Esophagus muscularis mucosa (tissue), 4 donors: ENCODE results near the gene XAF1. TPM values are rescaled to one million over a fixed set of nuclear protein-coding genes. Genes with fewer than 3 reads are reported as not detected.

Experiments
- DNase-seq: peaks from one replicate; pipeline ENCODE4 v3.0.0-alpha.2; 2017; ENCODE audit errors: extremely low spot score
- H3K27ac ChIP-seq, 4 donors: fragments of 200-600 bp; sonication (generic); replicated peaks in 1 of 4; 1 replicate in 3 of 4; 2 replicates in 1 of 4; pipeline ENCODE4 v1.5.1; 2016 to 2019; ENCODE audit warnings: mild to moderate bottlenecking in 1 of 4
- H3K27me3 ChIP-seq, 4 donors: fragments of 200-600 bp; sonication (generic); one replicate each; pipeline versions ENCODE4 v1.5.1 to v1.6.0; 2016 to 2019
- H3K36me3 ChIP-seq, 4 donors: fragments of 200-600 bp; sonication (generic); one replicate each; pipeline ENCODE4 v1.5.1; 2016 to 2019
- H3K4me1 ChIP-seq, 4 donors: fragments of 200-600 bp; sonication (generic); one replicate each; pipeline ENCODE4 v1.5.1; 2016 to 2019
- H3K4me3 ChIP-seq, 4 donors: fragments of 200-600 bp; sonication (generic); 1 replicate in 2 of 4; 2 replicates in 2 of 4; pipeline ENCODE4 v1.5.1; 2016 to 2019; ENCODE audit warnings: mild to moderate bottlenecking in 4 of 4, moderate library complexity in 1 of 4
- H3K9me3 ChIP-seq, 4 donors: fragments of 200-600 bp; sonication (generic); 1 replicate in 3 of 4; 2 replicates in 1 of 4; pipeline ENCODE4 v1.5.1; 2016 to 2019
- CTCF ChIP-seq, 3 experiments: fragments of 200-600 bp in 2 of 3; fragments of 450-650 bp in 1 of 3; sonication (generic) in 2 of 3; IDR thresholded peaks; one replicate each; pipeline ENCODE4 v1.5.1; 2017 to 2019; ENCODE audit warnings: antibody characterized with exemption in 3 of 3, mild to moderate bottlenecking in 2 of 3, moderate library complexity in 1 of 3
- EP300 ChIP-seq: sonication (generic); formaldehyde crosslinking; IDR thresholded peaks from one replicate; pipeline ENCODE4 v1.6.1; 2017; ENCODE audit warnings: antibody characterized with exemption
- POLR2A ChIP-seq: fragments of 450-650 bp; IDR thresholded peaks from one replicate; pipeline ENCODE4 v1.6.1; 2017; ENCODE audit warnings: antibody characterized with exemption, moderate library complexity, mild to moderate bottlenecking, low read depth
- POLR2AphosphoS5 ChIP-seq, 2 donors: sonication (generic); formaldehyde crosslinking; IDR thresholded peaks; one replicate each; pipeline ENCODE4 v1.6.1; 2017; ENCODE audit warnings: antibody characterized with exemption in 2 of 2
- WGBS: methylation state at CpG from one replicate; pipeline ENCODE4 v1.1.5; 2018; 5-methylcytosine and 5-hydroxymethylcytosine counted together
- intact Hi-C: fragments of 100-400 bp; cut with DNase I; formaldehyde crosslinking; loops from one replicate; pipeline ENCODE4 v1.15.1; 2023
- total RNA-seq, 4 donors: library from RNA; depleted of rRNA; stranded (reverse); fragments of >200 nt; gene quantifications; one replicate each; pipeline versions ENCODE4 v1.1.0 to v1.2.1, GENCODE V29; 2016

Gene XAF1
- total RNA-seq, 4 donors from 2014 or later: 11.1 to 35.3 (median 15.9) TPM

GRCh38 chr17:6711081-6711674, 44.7 kb upstream of the XAF1 start:
- H3K27ac ChIP-seq: no peak overlapping the region
- H3K4me1 ChIP-seq: peaks cover 12 to 19% (median 15%) of the 10 kb centered on the region in 4 donors
- WGBS: 62% methylated on average over 6 of the region's 7 CpGs
- intact Hi-C loops: no loop called here
- no peak for DNase-seq
- peaks cover 0 to 17% (median 12%) of the 10 kb centered on the region in 4 donors for H3K9me3 ChIP-seq
- no peaks in the 10 kb centered on the region for H3K36me3 ChIP-seq
- H3K27me3 ChIP-seq: peaks cover 0 to 93% (median 24%) of the 10 kb centered on the region in 4 donors
- no peak overlapping the region for H3K4me3 ChIP-seq
- TF ChIP-seq EP300: no peak
- TF ChIP-seq POLR2AphosphoS5 (IDR thresholded peaks at IDR 0.05): no peak
- no peak for TF ChIP-seq CTCF (IDR thresholded peaks at IDR 0.05)
- TF ChIP-seq POLR2A: no peak

- no peak for DNase-seq
- WGBS: 34% methylated on average over 2 of the region's 2 CpGs
- H3K4me3 ChIP-seq: no peak overlapping the region
- H3K36me3 ChIP-seq: no peaks in the 10 kb centered on the region
- peaks cover 12 to 19% (median 15%) of the 10 kb centered on the region in 4 donors for H3K4me1 ChIP-seq
- peaks cover 0 to 88% (median 24%) of the 10 kb centered on the region in 4 donors for H3K27me3 ChIP-seq
- TF ChIP-seq POLR2AphosphoS5 (IDR thresholded peaks at IDR 0.05): no peak
- no peak for TF ChIP-seq CTCF (IDR thresholded peaks at IDR 0.05)
- no peak for TF ChIP-seq POLR2A
- TF ChIP-seq EP300: no peak
- peaks cover 0 to 18% (median 12%) of the 10 kb centered on the region in 4 donors for H3K9me3 ChIP-seq
- intact Hi-C loops: no loop called here
- H3K27ac ChIP-seq: no peak overlapping the region
Observed at GRCh38 chr17:6711681-6712057, 44.2 kb upstream of the XAF1 start.

- intact Hi-C loops: no loop called here
- TF ChIP-seq CTCF (IDR thresholded peaks at IDR 0.05) (no peak), POLR2A (no peak), POLR2AphosphoS5 (IDR thresholded peaks at IDR 0.05) (no peak), EP300 (no peak)
Observed at GRCh38 chr17:6712058-6712853, 43.6 kb upstream of the XAF1 start.

GRCh38 chr17:6712854-6713129, 43.1 kb upstream of the XAF1 start:
- peaks cover 0 to 83% (median 24%) of the 10 kb centered on the region in 4 donors for H3K27me3 ChIP-seq
- no peak overlapping the region for H3K27ac ChIP-seq
- peaks cover 12 to 19% (median 15%) of the 10 kb centered on the region in 4 donors for H3K4me1 ChIP-seq
- H3K36me3 ChIP-seq: no peaks in the 10 kb centered on the region
- DNase-seq: no peak
- intact Hi-C loops: no loop called here
- TF ChIP-seq POLR2AphosphoS5 (IDR thresholded peaks at IDR 0.05): no peak
- H3K4me3 ChIP-seq: peak overlapping the region; percentile 35 to 44 (median 37)
- peaks cover 0 to 18% (median 12%) of the 10 kb centered on the region in 4 donors for H3K9me3 ChIP-seq
- 40% methylated on average over 4 of the region's 14 CpGs for WGBS

More at GRCh38 chr17:6712058-6712853, 43.6 kb upstream of the XAF1 start:
- no peak overlapping the region for H3K4me3 ChIP-seq
- peaks cover 0 to 83% (median 24%) of the 10 kb centered on the region in 4 donors for H3K27me3 ChIP-seq
- peaks cover 0 to 18% (median 12%) of the 10 kb centered on the region in 4 donors for H3K9me3 ChIP-seq
- peaks cover 12 to 19% (median 15%) of the 10 kb centered on the region in 4 donors for H3K4me1 ChIP-seq
- no peak for DNase-seq
- no peaks in the 10 kb centered on the region for H3K36me3 ChIP-seq
- 31% methylated on average over 11 of the region's 11 CpGs for WGBS
- no peak overlapping the region for H3K27ac ChIP-seq

GRCh38 chr17:6713130-6713917, 42.5 kb upstream of the XAF1 start, which contains the start of gene SLC13A5:
Gene SLC13A5, minus strand, starts transcription at chr17:6713369. Its CDS starts 36 bp downstream, at chr17:6713333.
- TF ChIP-seq POLR2A (no peak), CTCF (IDR thresholded peaks at IDR 0.05) (peak in 1 of 3 experiments; percentile 22)
- intact Hi-C loops: no loop called here
- Histone ChIP-seq H3K36me3 (no peaks in the 10 kb centered on the region), H3K27me3 (peaks cover 0 to 80% (median 24%) of the 10 kb centered on the region in 4 donors), H3K9me3 (peaks cover 0 to 18% (median 12%) of the 10 kb centered on the region in 4 donors), H3K4me3 (peak within 1 kb of the TSS; percentile 35 to 44 (median 37)), H3K4me1 (peaks cover 12 to 19% (median 15%) of the 10 kb centered on the region in 4 donors), H3K27ac (no peak within 1 kb of the TSS)
- no peak for DNase-seq
- 2% methylated on average over 34 of the region's 71 CpGs for WGBS
